DND-41 (cell line): ENCODE measurements around the gene PHTF1.

Source experiments
- ATAC-seq: fragments of 200-7000 bp; cut with Tn5 transposase; 3 replicates; pipeline ENCODE4 v1.9.1; 2021; ENCODE audit warnings: low read depth; ENCODE audit not compliant: insufficient read depth
- DNase-seq: peaks from one replicate; pipeline ENCODE4 v3.0.0-alpha.2; 2020
- H2AFZ ChIP-seq: 2 replicates; pipeline ENCODE4 v1.6.0; 2012; ENCODE audit warnings: low read depth, low read length
- H3K27ac ChIP-seq: 2 replicates; pipeline ENCODE4 v1.5.1; 2012; ENCODE audit warnings: low read length, inconsistent platforms
- H3K27me3 ChIP-seq: fragments of 200-600 bp; sonication (generic); 2 replicates; pipeline ENCODE4 v1.6.0; 2012; ENCODE audit warnings: low read length, mild to moderate bottlenecking, inconsistent platforms; ENCODE audit not compliant: insufficient read depth, poor library complexity
- H3K36me3 ChIP-seq: 2 replicates; pipeline ENCODE4 v1.5.1; 2012; ENCODE audit warnings: low read length, inconsistent platforms; ENCODE audit not compliant: insufficient read depth
- H3K4me1 ChIP-seq: 2 replicates; pipeline ENCODE4 v1.5.1; 2012; ENCODE audit warnings: mild to moderate bottlenecking, low read length; ENCODE audit not compliant: insufficient read depth
- H3K4me2 ChIP-seq: 2 replicates; pipeline ENCODE4 v1.6.0; 2012; ENCODE audit warnings: mild to moderate bottlenecking, moderate library complexity, low read length, inconsistent platforms; ENCODE audit not compliant: insufficient read depth
- H3K4me3 ChIP-seq, 2 experiments: fragments of 200-600 bp in 1 of 2; shearing (Covaris generic) in 1 of 2; 2 replicates each; pipeline ENCODE4 v1.5.1; 2012 to 2016; ENCODE audit warnings: inconsistent platforms in 2 of 2, low read length in 2 of 2, mild to moderate bottlenecking in 2 of 2, low read depth in 1 of 2, moderate library complexity in 1 of 2
- H3K79me2 ChIP-seq: 2 replicates; pipeline ENCODE4 v1.6.0; 2012; ENCODE audit warnings: low read length, inconsistent platforms; ENCODE audit not compliant: insufficient read depth
- H3K9ac ChIP-seq: 2 replicates; pipeline ENCODE4 v1.6.0; 2012; ENCODE audit warnings: low read depth, mild to moderate bottlenecking, inconsistent platforms, low read length, moderate library complexity
- H3K9me3 ChIP-seq: 2 replicates; pipeline ENCODE4 v1.5.1; 2012; ENCODE audit warnings: low read length, moderate library complexity, mild to moderate bottlenecking, inconsistent platforms; ENCODE audit not compliant: insufficient read depth, severe bottlenecking
- H4K20me1 ChIP-seq: 2 replicates; pipeline ENCODE4 v1.6.0; 2012; ENCODE audit warnings: low read length; ENCODE audit not compliant: insufficient read depth
- EZH2 ChIP-seq: IDR thresholded peaks from 3 replicates; pipeline ENCODE4 v1.6.1; 2012; ENCODE audit warnings: borderline replicate concordance, low read depth, mild to moderate bottlenecking, moderate library complexity, low read length, inconsistent platforms; ENCODE audit not compliant: severe bottlenecking
- TF ChIP-seq, protein P1 (sequence below): IDR thresholded peaks from 2 replicates; pipeline ENCODE4 v1.5.1; 2012; ENCODE audit warnings: borderline replicate concordance, low read length, moderate library complexity, mild to moderate bottlenecking; ENCODE audit not compliant: poor library complexity, severe bottlenecking; ENCODE audit errors: extremely low read depth

PHTF1 gene

DNA sequence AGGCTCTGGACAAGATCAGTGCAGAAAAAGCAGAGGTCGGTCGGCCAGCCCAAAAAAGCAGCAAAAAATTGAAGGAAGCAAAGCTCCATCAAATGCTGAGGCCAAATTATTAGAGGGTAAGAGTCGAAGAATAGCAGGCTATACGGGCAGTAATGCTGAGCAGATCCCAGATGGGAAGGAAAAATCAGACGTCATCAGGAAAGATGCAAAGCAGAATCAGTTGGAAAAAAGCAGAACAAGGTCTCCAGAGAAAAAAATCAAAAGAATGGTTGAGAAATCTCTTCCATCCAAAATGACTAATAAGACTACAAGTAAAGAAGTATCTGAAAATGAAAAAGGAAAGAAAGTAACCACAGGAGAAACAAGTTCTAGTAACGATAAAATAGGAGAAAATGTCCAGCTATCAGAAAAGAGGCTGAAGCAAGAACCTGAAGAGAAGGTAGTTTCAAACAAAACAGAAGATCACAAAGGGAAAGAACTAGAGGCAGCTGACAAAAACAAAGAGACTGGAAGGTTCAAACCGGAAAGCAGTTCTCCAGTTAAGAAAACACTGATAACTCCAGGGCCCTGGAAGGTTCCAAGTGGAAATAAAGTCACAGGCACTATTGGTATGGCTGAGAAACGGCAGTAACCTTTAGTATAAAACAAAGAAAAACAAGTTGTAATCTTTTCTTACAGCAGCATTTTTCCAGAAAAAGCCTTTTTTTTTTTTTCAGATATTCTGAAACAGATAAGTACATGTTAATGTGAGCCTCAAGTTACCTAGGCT, 75.7 kb downstream of the PHTF1 start:
- H3K9me3 ChIP-seq = no peaks in the 10 kb centered on the region
- no peaks in the 10 kb centered on the region for H3K27me3 ChIP-seq
- H3K36me3 ChIP-seq = peaks cover 15% of the 10 kb centered on the region; the same call in 1 of the 2 replicates
- H3K9ac ChIP-seq = no peak overlapping the region
- ATAC-seq = no peak
- H3K4me1 ChIP-seq = no peaks in the 10 kb centered on the region
- H3K4me3 ChIP-seq = no peak overlapping the region
- H3K27ac ChIP-seq = no peak overlapping the region
- TF ChIP-seq, protein P1, sequence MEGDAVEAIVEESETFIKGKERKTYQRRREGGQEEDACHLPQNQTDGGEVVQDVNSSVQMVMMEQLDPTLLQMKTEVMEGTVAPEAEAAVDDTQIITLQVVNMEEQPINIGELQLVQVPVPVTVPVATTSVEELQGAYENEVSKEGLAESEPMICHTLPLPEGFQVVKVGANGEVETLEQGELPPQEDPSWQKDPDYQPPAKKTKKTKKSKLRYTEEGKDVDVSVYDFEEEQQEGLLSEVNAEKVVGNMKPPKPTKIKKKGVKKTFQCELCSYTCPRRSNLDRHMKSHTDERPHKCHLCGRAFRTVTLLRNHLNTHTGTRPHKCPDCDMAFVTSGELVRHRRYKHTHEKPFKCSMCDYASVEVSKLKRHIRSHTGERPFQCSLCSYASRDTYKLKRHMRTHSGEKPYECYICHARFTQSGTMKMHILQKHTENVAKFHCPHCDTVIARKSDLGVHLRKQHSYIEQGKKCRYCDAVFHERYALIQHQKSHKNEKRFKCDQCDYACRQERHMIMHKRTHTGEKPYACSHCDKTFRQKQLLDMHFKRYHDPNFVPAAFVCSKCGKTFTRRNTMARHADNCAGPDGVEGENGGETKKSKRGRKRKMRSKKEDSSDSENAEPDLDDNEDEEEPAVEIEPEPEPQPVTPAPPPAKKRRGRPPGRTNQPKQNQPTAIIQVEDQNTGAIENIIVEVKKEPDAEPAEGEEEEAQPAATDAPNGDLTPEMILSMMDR = no peak
- TF ChIP-seq EZH2 = no peak
- DNase-seq = no peak
- H3K79me2 ChIP-seq = no peaks in the 10 kb centered on the region
- no peaks in the 10 kb centered on the region for H4K20me1 ChIP-seq
- no peak overlapping the region for H3K4me2 ChIP-seq
- H2AFZ ChIP-seq = no peak overlapping the region

DNA sequence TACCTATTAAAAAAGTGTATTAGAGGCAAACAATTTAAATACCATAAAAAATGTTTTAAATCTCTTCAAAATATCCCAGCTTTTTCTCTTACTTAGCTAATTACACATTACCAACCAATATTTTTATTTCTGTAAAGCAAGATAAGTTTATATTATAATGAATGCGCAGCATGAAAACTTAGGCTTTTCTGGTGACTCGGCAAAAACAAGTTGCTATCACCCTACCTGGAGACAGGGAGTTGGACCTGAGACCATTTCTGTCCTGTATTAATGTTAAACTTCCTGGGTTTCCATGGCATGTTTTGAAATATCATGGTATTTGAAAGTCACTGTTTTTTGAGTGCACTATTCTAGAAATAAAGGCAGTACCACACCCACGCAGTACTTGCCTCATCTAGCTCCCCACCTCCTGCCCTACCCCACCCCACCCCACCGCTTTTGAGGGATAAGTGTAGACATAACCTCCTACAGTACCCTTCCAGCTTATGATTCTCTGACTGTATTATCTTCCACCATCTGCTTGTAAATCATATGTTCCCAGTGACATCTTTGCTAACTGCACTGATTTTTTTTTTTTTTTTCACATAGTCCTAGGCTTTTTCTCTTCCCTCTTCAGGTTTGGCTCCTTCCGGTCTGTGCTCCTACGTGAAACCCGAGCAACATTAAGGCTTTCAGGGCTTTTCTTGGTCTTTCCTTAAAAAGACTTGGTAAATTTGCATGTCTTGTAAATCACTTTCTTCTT, 77.5 kb downstream of the PHTF1 start:
- Histone ChIP-seq H3K27ac (no peak overlapping the region), H3K9me3 (no peaks in the 10 kb centered on the region), H3K36me3 (peaks cover 15% of the 10 kb centered on the region; the same call in 1 of the 2 replicates), H3K4me3 (no peak overlapping the region), H3K9ac (no peak overlapping the region), H2AFZ (no peak overlapping the region), H3K27me3 (no peaks in the 10 kb centered on the region), H3K79me2 (no peaks in the 10 kb centered on the region), H3K4me2 (no peak overlapping the region), H3K4me1 (no peaks in the 10 kb centered on the region), H4K20me1 (no peaks in the 10 kb centered on the region)
- DNase-seq (no peak), ATAC-seq (no peak)
- no peak for TF ChIP-seq EZH2
- TF ChIP-seq, protein P1 = no peak

DNA sequence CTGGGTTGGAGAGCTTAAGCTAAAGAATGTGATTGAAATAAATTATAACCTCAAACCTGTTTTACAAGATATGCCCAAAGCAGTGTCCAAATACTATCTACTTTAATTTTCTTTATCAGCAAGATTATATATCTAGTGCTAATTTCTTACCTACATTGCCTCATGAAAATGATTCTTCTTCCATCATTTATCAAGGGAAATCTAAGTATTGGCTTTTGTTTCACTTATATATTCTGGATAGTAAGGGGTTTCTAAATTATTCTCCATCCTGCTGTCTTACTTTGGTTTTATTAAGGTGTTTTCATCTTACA, 81.2 kb downstream of the PHTF1 start:
- Histone ChIP-seq H4K20me1 (no peaks in the 10 kb centered on the region), H3K36me3 (0 out of 2 replicates have a peak, but pooled peaks cover 1% of the 10 kb centered on the region), H3K4me3 (no peak overlapping the region), H2AFZ (no peak overlapping the region), H3K9me3 (no peaks in the 10 kb centered on the region), H3K4me2 (no peak overlapping the region), H3K27me3 (no peaks in the 10 kb centered on the region), H3K79me2 (no peaks in the 10 kb centered on the region), H3K4me1 (no peaks in the 10 kb centered on the region), H3K27ac (no peak overlapping the region), H3K9ac (no peak overlapping the region)
- ATAC-seq (no peak), DNase-seq (no peak)
- TF ChIP-seq, protein P1 = no peak
- TF ChIP-seq EZH2 = no peak
